ENCODE measurements around the gene YTHDF2.
"Not testable (repeated sequence)": the region's sequence is repeated elsewhere in the genome, so short reads cannot be mapped to it uniquely, and the experiment has no call there.

The YTHDF2 gene

GRCh38 chr1:28736450-28737306 is at the start of gene YTHDF2:
TSS of gene YTHDF2 (plus strand) at chr1:28736940. CDS start at chr1:28737121, 181 bp downstream.
- peak; percentile 95 to 97 (median 96) for DNase-seq

GRCh38 chr1:28691627-28692026 is 45.1 kb upstream of the YTHDF2 start:
- DNase-seq: not testable (repeated sequence)

GRCh38 chr1:28703629-28704028 is 33.1 kb upstream of the YTHDF2 start:
- no peak for DNase-seq

- no peak for DNase-seq
These were observed 20.4 kb upstream of the YTHDF2 start for GRCh38 chr1:28716336-28716735.

GRCh38 chr1:28718166-28718565 is 18.6 kb upstream of the YTHDF2 start:
- DNase-seq: no peak

GRCh38 chr1:28718586-28719331 is 18.0 kb upstream of the YTHDF2 start:
- no peak for DNase-seq

- DNase-seq: no peak
These were observed 17.5 kb upstream of the YTHDF2 start for GRCh38 chr1:28719332-28719619.

- DNase-seq: no peak
These were observed 16.4 kb upstream of the YTHDF2 start for GRCh38 chr1:28720376-28720775.

- not testable (repeated sequence) for DNase-seq
These were observed 14.8 kb upstream of the YTHDF2 start for GRCh38 chr1:28721927-28722326.

- DNase-seq: not testable (repeated sequence)
These were observed 11.4 kb upstream of the YTHDF2 start for GRCh38 chr1:28725365-28725764.

GRCh38 chr1:28735961-28736449 is 735 bp upstream of the YTHDF2 start:
- no peak for DNase-seq

GRCh38 chr1:28737307-28738132 is 780 bp downstream of the YTHDF2 start:
- DNase-seq: peak in 3 of 6 experiments; percentile 30 to 64 (median 44)

GRCh38 chr1:28740118-28740517 is 3.4 kb downstream of the YTHDF2 start:
- DNase-seq: no peak

GRCh38 chr1:28744184-28744583 is 7.4 kb downstream of the YTHDF2 start:
- DNase-seq: no peak

- DNase-seq: no peak
These were observed 9.0 kb downstream of the YTHDF2 start for GRCh38 chr1:28745653-28746173.

GRCh38 chr1:28750330-28750729 is 13.6 kb downstream of the YTHDF2 start:
- DNase-seq: no peak

GRCh38 chr1:28750771-28751294 is 14.1 kb downstream of the YTHDF2 start:
- not testable (repeated sequence) for DNase-seq

GRCh38 chr1:28751315-28752060 is 14.7 kb downstream of the YTHDF2 start:
- DNase-seq: no peak

GRCh38 chr1:28755701-28756100 is 19.0 kb downstream of the YTHDF2 start:
- DNase-seq: no peak

- peak in 1 of 6 experiments; percentile 14 for DNase-seq
These were observed 20.1 kb downstream of the YTHDF2 start for GRCh38 chr1:28756846-28757245.

GRCh38 chr1:28758420-28758819 is 21.7 kb downstream of the YTHDF2 start:
- DNase-seq: no peak

GRCh38 chr1:28759257-28759656 is 22.5 kb downstream of the YTHDF2 start:
- no peak for DNase-seq
